ENCODE measurements around the gene ZNHIT2. TPM values are rescaled to one million over a fixed set of nuclear protein-coding genes. Genes with fewer than 3 reads are reported as not detected.

ZNHIT2 gene
- total and polyA plus RNA-seq, 2 of the 13 experiments (the other 11 are each of a cell fraction or from before 2014, with no cell fraction given): 1.1 to 6.5 TPM

GRCh38 chr11:65113839-65114238 is 3.7 kb downstream of the ZNHIT2 start:
- Histone ChIP-seq H3K4me3 (replicated peaks in 1 of 3; ENCODE audit: insufficient read depth in 1 of 3, low read depth in 2 of 3, low read length in 3 of 3) (peak overlapping the region in 1 of 3 experiments; percentile 95; a peak in 2 of 6 replicates), H3K79me2 (ENCODE audit: insufficient read depth, low read length) (peaks cover 10% of the 10 kb centered on the region), H3K9ac (ENCODE audit: insufficient read depth, low read depth, low read length) (peak overlapping the region; percentile 84; the same call in 1 of the 2 replicates), H3K9me3 (ENCODE audit: low read length) (no peaks in the 10 kb centered on the region), H3K36me3 (replicated peaks in 1 of 2; ENCODE audit: control insufficient read depth in 1 of 2, insufficient read depth in 2 of 2, low read length in 2 of 2) (peaks cover 1 to 11% of the 10 kb centered on the region in 2 experiments; a peak in 4 of 5 replicates), H3K4me2 (ENCODE audit: low read depth, low read length) (peak overlapping the region; percentile 96), H3K4me1 (ENCODE audit: insufficient read depth, low read length) (peaks cover 37% of the 10 kb centered on the region), H3K27ac (ENCODE audit: extremely low read length, insufficient read depth, low read length) (no peak overlapping the region), H3K27me3 (ENCODE audit: control insufficient read depth in 1 of 2, insufficient read depth in 2 of 2, low read length in 2 of 2) (no peaks in the 10 kb centered on the region), H4K20me1 (ENCODE audit: insufficient read depth, low read length) (no peaks in the 10 kb centered on the region), H2AFZ (ENCODE audit: low read length) (no peak overlapping the region)
- TF ChIP-seq XRCC5 (optimal IDR thresholded peaks at IDR 0.05; ENCODE audit: low read length) (no peak), POLR2A (IDR thresholded peaks at IDR 0.05; ENCODE audit: insufficient read depth in 1 of 2, low read depth in 2 of 2, low read length in 2 of 2) (peak in 1 of 2 experiments; percentile 33; a peak in 2 of 4 replicates), POLR2AphosphoS5 (IDR thresholded peaks at IDR 0.05; ENCODE audit: low read depth, low read length) (peak; percentile 22; the same call in 1 of the 2 replicates)
- 90% methylated on average over 4 of the region's 6 CpGs for WGBS (ENCODE audit: low lambda C conversion rate)
- FAIRE-seq: no peak
- intact Hi-C loops (cut with micrococcal nuclease; ENCODE audit: unreplicated experiment): loop anchor here (2.0 kb wide), 1 partner anchor 67 kb away; the partner anchor contains the start of gene CAPN1
- DNase-seq (ENCODE audit: low spot score): no peak
- POLR2A ChIA-PET: interaction anchor here (0.6 to 5.0 kb wide), 5 partner anchors 8 to 209 kb away, joined by 3 to 86 read pairs (median 53); partner anchors contain the start of genes FAU, MRPL49, SAC3D1 and SYVN1
- in situ Hi-C loops (cut with HindIII; ENCODE audit: extremely low pct_ligation_motif_present, low pct_unique_long_range_greater_than_20kb): loop anchor here (5.0 kb wide), 1 partner anchor 68 kb away; the partner anchor contains the start of gene CAPN1
- CTCF ChIA-PET (ENCODE audit: low intra/inter-chr PET ratio, low total read pairs): no interaction called here
- BruUV-seq (replicated peaks): TSS peak; percentile 44
- ATAC-seq: no peak

- peaks cover 10% of the 10 kb centered on the region for H3K79me2 ChIP-seq (ENCODE audit: insufficient read depth, low read length)
- no TSS peak for BruUV-seq (replicated peaks)
- no peaks in the 10 kb centered on the region for H4K20me1 ChIP-seq (ENCODE audit: insufficient read depth, low read length)
- in situ Hi-C loops (cut with HindIII; ENCODE audit: extremely low pct_ligation_motif_present, low pct_unique_long_range_greater_than_20kb) (loop anchor here (5.0 kb wide), 1 partner anchor 69 kb away; the partner anchor contains the start of gene CAPN1), intact Hi-C loops (cut with micrococcal nuclease; ENCODE audit: unreplicated experiment) (loop anchor here (2.0 kb wide), 1 partner anchor 67 kb away; the partner anchor contains the start of gene CAPN1)
- H3K4me1 ChIP-seq (ENCODE audit: insufficient read depth, low read length): peaks cover 37% of the 10 kb centered on the region
- CTCF ChIA-PET (ENCODE audit: low intra/inter-chr PET ratio, low total read pairs): no interaction called here
- H3K9me3 ChIP-seq (ENCODE audit: low read length): no peaks in the 10 kb centered on the region
- WGBS (ENCODE audit: low lambda C conversion rate): 28% methylated on average over 11 of the region's 14 CpGs
- H2AFZ ChIP-seq (ENCODE audit: low read length): no peak overlapping the region
- POLR2A ChIA-PET: interaction anchor here (0.7 to 5.0 kb wide), 8 partner anchors 9 to 259 kb away, joined by 3 to 86 read pairs (median 34); partner anchors contain the start of genes CAPN1, FAU, MRPL49 and SAC3D1
- FAIRE-seq: no peak
- H3K36me3 ChIP-seq (replicated peaks in 1 of 2; ENCODE audit: control insufficient read depth in 1 of 2, insufficient read depth in 2 of 2, low read length in 2 of 2): peaks cover 1 to 9% of the 10 kb centered on the region in 2 experiments; a peak in 4 of 5 replicates
- H3K27ac ChIP-seq (ENCODE audit: extremely low read length, insufficient read depth, low read length): peak overlapping the region; percentile 61
- ATAC-seq: no peak
- no peak for DNase-seq (ENCODE audit: low spot score)
- peak overlapping the region; percentile 84 for H3K9ac ChIP-seq (ENCODE audit: insufficient read depth, low read depth, low read length)
- H3K4me2 ChIP-seq (ENCODE audit: low read depth, low read length): peak overlapping the region; percentile 96
- H3K4me3 ChIP-seq (replicated peaks in 1 of 3; ENCODE audit: insufficient read depth in 1 of 3, low read depth in 2 of 3, low read length in 3 of 3): peak overlapping the region; percentile 65 to 98 (median 95)
- H3K27me3 ChIP-seq (ENCODE audit: control insufficient read depth in 1 of 2, insufficient read depth in 2 of 2, low read length in 2 of 2): no peaks in the 10 kb centered on the region
- TF ChIP-seq RBM22 (optimal IDR thresholded peaks at IDR 0.05; ENCODE audit: low read length) (peak; percentile 3), SCMH1 (CRISPR knock-in tag; IDR thresholded peaks at IDR 0.05; ENCODE audit: borderline replicate concordance) (no peak), SMYD3 (CRISPR knock-in tag; IDR thresholded peaks at IDR 0.05) (no peak), MYNN (CRISPR knock-in tag; IDR thresholded peaks at IDR 0.05; ENCODE audit: low read depth) (no peak), ZBTB42 (CRISPR knock-in tag; IDR thresholded peaks at IDR 0.05) (no peak), SRSF1 (optimal IDR thresholded peaks at IDR 0.05; ENCODE audit: low read depth, low read length) (no peak), ZBTB39 (CRISPR knock-in tag; IDR thresholded peaks at IDR 0.05) (no peak), HOXA3 (CRISPR knock-in tag; IDR thresholded peaks at IDR 0.05) (no peak), KMT2A (CRISPR knock-in tag; IDR thresholded peaks at IDR 0.05) (0 out of 2 replicates have a peak, but pooled peaks have one; percentile 26), ZNF652 (CRISPR knock-in tag; IDR thresholded peaks at IDR 0.05; ENCODE audit: borderline replicate concordance, low read depth) (peak; percentile 66; the same call in 1 of the 2 replicates), BORCS8-MEF2B (CRISPR knock-in tag; IDR thresholded peaks at IDR 0.05) (no peak), CREB3 (CRISPR knock-in tag; IDR thresholded peaks at IDR 0.05) (no peak), ZNF468 (CRISPR knock-in tag; IDR thresholded peaks at IDR 0.05) (0 out of 2 replicates have a peak, but pooled peaks have one; percentile 19), CENPX (CRISPR knock-in tag; IDR thresholded peaks at IDR 0.05) (no peak)
These were observed 4.1 kb downstream of the ZNHIT2 start for GRCh38 chr11:65113361-65113756.
